ENCODE data around the gene PDE4D. TPM values are rescaled to one million over a fixed set of nuclear protein-coding genes. Genes with fewer than 3 reads are reported as not detected.

The PDE4D gene
- polyA plus RNA-seq, 4 donors = 17.5 to 31.9 (median 22.8) TPM

DNA sequence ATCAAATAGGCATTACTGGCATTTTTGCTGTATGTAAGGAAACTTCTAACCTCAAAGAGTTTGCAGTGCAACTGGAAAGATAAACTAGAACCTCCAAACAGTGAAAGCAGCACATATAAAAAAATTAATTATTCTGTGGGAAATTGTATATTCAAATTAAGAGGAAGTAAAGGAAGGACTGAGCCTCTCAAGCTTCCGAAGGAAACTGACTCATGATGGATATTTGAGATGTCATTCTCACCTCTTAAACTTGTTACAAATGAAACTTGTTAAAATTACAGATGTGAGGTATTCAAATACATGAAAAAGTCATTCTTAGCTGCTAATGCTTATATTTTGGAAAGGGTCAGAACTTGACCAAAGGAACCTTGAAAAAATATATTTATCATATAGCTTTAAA, 538.7 kb downstream of the PDE4D start:
- no peak for DNase-seq (ENCODE audit: low read depth in 4 of 4, low spot score in 3 of 4)

DNA sequence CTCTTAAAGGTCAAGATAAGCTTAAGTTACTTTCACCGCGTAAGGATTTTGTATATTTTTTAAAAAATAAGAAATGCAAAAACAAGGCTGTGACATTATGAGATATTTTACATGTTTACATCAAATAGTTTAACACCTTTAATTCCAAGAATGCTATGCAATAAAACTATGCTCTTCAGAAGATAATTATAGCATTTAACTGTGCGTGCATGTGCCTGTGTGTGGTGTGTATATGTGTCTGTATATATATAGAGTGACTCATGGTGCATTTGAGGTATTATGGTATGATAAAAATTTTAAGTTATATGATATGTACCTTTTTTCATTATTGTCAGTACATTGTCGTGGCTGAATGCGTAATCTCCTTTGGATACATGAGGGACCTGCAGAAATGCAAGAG, 539.3 kb downstream of the PDE4D start:
- no peak for DNase-seq (ENCODE audit: low read depth in 4 of 4, low spot score in 3 of 4)

DNA sequence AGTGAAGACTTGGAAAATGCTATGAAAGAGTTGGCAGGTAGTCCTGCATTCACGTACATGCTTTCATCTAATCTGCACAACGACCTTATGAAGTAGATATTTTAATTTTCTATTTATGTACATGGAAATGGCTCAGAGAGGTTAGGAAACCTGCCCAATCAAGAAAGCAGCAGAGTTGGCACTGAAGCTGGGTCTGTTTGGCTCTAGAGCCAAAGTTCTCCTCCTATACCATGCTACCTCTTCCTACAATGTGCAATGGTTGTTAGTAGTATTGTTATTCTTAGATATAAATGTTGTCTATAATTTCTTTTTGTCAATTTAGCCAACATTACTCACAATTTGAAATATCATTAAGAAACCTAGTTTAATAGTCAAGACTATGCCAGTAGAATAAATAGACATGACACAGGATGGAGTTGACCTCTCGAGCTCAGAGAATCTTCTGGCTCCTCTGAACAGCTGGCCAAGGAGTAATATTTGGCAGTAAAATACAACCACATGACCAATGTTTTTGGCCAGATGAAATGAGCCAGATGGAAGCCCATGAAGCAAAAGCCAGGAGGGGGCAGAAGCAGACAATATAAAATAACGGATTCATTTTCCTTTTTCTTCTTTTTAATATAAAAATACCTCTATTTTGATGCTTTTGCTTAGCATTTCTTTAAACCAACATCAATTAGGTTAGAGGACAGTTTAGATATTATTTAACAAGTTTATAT, 542.3 kb downstream of the PDE4D start:
- no peak for DNase-seq (ENCODE audit: low read depth in 4 of 4, low spot score in 3 of 4)

DNA sequence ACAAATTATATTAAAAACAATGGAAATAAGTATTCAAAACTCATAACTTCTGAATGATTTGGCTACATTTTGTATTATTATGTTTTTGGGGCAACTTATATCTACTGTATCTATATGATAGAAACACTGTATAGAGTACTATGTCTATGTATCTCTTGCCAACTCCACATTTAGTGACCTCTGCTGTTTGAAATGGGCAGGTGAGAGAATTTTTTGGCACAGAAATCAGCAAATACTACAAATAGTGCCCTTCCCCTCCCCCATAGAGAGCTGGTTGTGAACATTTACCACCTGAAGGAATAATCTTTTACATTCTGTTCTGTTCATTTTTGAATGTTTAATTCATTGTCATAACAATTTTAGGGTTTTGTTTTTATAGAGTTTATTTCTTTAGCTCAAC, 545.3 kb downstream of the PDE4D start:
- DNase-seq (ENCODE audit: low read depth in 4 of 4, low spot score in 3 of 4) = no peak

DNA sequence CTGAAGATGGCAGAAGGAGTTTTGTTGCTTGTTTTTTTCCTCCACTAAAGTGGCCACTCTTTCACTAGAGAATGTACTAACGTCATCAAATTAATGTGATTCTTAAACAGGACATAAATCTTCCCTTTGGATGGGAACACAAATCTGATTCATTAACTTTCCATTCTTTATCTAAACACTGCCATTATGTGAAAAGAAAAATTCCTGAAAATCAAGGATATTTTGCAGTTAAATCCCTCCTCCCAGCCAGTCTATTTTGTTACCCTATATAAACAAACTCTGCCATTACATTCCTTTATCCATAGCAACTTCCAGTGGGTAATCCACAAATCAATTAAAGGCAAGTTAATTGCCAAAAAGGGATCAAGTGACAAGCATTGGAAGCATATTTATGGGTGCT, 546.5 kb downstream of the PDE4D start:
- no peak for DNase-seq (ENCODE audit: low read depth in 4 of 4, low spot score in 3 of 4)

DNA sequence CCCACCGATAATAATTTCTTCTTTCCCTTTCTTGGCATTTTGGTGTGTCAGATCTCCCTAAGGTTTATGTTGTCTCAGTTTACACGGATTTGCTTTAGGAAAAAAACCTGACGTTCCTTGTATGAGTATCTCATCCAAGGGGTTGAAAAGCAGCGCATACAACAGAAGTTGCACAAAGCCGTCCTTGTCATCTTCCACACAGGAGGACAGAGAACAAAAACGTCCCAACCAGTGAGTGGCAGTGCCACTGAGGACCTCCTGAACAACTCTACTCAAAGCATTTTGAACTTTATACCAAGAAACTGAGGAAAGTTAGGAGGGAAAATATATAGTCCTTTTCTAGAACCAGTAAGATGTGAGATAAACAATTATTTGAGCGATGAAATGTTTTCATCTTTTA, 547.0 kb downstream of the PDE4D start:
- no peak for DNase-seq (ENCODE audit: low read depth in 4 of 4, low spot score in 3 of 4)

DNA sequence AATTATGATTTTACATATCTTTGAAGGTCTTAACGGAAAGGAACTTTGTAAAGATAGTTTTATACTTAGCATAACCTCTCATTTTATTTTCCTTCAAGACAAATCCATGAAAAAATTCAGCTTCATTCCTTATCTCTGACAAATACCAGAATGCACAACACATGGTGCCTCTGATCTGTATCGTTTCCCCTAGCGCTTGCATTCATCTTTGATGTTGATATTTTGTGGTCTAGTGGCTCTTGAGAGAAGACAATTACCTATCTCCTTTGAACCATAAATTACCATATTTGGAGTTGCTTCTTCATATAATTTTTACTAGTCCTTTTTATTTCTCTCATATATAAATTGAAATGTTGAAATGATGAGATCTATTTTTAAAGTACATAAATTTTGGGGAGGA, 551.3 kb downstream of the PDE4D start:
- no peak for DNase-seq (ENCODE audit: low read depth in 4 of 4, low spot score in 3 of 4)

DNA sequence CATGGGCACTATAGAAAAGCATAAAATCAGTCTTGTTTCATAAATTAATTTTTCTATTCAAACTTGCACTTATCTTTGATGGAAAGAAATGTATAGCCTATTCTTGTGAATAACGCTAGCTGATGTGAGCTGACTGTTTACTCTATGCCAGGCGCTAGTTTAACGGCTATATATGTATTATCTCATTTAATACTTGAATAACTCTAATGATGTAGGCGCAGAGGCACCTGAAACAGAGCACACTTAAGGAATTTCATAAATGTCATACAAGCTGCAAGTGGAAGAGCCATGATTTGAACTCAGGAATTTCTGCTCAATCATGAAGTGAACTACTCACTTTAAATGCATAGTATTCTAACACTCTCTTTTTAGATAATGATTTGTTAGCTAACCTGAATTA, 551.8 kb downstream of the PDE4D start:
- DNase-seq (ENCODE audit: low read depth in 4 of 4, low spot score in 3 of 4) = no peak

DNA sequence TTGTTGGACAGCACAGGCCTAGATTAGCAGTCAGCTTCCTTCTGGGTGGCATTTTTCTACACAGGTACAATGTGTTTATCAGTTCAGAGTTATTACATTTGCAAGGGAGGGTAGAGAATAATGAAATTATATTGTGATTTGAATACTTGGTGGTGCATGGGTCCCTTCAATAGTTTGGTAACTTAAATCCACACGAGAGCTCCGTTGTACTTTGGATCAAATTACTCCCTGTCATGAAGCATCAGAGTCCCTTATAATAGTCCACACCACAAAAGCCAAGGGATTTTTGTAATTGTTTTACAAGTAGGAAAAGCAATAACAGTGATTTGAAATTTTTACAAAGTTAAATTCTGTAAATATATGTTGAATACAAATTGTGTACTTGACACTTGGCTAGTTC, 552.4 kb downstream of the PDE4D start:
- no peak for DNase-seq (ENCODE audit: low read depth in 4 of 4, low spot score in 3 of 4)

DNA sequence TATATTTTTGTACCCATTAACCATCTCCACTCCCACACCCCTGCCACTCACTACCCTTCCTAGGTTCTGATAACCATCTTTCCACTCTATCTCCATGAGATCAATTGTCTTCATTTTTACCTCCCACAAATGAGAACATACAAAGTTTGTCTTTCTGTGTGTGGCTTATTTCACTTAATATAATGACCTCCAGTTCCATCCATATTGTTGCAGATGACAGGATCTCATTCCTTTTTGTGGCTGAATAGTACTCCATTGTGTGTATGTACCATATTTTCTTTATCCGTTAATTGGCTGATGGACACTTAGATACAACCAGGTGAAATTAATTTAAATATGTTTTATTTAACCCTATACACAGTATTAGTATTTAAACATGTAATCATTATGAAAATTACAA, 552.9 kb downstream of the PDE4D start:
- no peak for DNase-seq (ENCODE audit: low read depth in 4 of 4, low spot score in 3 of 4)

DNA sequence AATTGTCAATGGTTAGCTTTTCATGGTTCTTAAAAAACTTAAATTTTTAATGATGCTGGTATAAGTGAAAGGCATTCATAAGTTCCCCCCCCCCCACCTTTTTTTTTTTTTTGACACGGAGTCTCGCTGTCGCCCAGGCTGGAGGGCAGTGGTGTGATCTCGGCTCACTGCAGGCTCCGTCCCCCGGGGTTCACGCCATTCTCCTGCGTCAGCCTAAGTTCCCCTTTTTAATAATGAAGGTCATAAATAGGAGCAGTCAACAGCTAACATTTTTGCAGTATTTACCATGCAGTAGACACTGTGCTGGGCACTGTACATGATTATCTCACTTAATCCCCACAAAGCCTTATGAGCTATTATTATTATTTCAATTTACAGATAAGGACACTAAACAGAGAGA, 556.3 kb downstream of the PDE4D start:
- no peak for DNase-seq (ENCODE audit: low read depth in 4 of 4, low spot score in 3 of 4)

DNA sequence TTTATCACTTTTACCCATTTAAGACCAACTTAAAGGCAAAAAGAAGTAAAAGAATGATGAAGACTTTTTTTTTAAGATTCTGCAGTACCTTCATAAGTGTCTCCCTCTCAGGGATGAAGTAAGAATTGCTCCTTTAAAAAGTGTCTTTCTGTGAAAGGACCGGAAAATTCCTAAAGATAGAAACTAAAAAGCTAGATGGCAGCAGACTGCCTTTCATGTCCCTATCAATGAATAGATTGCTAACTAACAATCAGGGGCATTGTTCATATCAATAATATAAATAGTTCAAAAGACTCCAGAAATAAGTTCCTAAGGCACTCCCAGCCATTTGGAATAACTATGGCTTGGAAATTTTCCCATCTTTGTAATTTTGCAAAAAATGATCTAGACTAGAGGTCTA, 558.0 kb downstream of the PDE4D start:
- no peak for DNase-seq (ENCODE audit: low read depth in 4 of 4, low spot score in 3 of 4)

DNA sequence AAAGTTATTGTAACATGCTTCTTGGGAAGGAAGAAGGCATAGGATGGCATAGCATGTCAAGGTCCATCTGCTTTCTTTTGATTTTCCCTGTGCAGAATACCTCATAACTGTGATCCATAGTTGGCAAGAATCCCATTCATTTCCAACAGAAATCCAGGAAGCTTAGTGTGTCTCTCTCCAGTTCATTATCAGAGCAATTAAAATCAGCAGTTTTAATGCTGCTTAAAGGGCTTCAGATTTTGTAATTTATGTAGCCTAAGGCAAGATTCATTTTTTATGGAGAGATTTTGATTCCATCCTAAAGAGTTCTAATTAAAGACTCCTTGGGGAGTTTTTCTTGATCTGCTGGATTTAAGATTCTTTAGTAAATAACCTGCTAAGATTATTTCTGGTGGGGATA, 560.1 kb downstream of the PDE4D start:
- DNase-seq (ENCODE audit: low read depth in 4 of 4, low spot score in 3 of 4) = no peak

DNA sequence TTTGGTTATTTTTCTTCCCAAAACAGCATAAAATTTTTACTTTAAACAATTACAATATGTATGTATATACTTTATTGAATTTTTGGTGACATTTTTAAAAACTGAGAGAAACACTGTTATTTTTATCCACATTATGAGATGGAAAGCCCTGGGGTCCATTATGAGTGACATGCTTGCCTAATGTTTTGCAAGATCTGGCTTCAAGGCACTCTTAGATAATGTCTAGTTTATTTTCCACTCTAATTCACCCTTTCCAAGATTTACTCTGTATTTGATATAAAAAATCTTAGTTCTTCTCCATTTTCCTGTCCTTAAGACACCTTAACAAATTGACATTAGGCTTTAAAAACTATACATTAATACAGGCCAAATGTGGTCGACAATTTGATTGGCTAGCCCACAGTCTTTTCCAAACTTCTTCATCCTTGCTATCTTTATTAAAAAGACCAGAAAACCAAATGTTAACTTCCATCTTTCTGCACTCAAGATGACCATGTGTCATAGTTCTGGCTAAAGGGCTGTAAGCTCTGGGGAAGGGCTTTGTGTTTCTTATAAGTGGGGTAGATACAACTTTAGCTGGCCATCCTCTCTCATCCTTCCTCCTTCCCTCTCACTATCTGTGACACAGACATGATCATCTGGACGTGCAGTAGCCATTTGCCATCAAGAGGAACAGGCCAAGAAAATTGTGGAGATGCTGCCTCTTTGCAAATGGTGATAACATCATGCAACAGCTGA, 561.1 kb downstream of the PDE4D start:
- no peak for DNase-seq (ENCODE audit: low read depth in 4 of 4, low spot score in 3 of 4)

DNA sequence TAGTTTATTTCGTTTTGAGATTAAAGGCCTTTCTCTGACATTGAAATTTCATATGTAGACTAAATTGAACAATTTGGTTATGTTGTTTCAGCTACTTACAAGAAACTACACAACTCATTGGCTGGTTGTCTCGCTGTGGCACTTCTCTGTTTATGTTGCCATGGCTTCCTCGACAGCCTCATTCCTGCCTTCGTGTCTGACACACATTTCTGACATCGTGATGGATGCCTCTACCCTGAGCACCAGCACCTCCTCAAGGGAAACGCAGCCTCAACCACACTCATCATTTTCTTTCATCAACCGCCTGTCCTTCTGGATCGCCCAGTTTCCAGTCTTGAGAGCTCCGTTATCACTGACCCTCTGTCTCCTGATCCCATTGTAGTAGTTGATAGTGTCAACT, 562.8 kb downstream of the PDE4D start:
- DNase-seq (ENCODE audit: low read depth in 4 of 4, low spot score in 3 of 4) = no peak

DNA sequence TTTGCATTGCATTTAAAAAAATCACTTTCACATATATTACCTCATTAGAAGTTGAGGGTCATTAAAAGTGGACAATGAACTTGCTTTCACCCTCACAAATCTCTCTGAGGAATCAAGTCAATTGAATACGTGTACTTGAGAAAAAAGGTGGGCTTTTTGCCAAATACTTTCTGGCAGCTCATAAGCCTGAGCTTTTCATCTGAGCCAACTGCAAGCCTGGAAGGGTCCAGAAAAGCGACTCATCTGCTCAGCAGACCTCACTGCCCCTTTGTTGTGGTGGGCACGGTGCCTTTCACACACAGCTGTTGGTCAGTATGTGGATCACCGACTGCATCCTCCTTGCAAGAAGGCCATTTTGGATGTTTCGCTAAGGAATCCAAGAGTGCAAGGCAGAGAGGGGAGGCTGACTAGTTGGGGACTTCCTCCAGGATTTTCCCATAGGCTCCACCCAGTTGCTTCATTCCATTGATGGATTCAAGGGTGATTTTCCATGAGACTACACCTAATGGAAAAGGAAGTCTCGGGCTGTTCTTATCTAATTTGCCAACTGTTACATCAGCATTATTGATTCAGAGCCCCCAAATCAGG, 564.7 kb downstream of the PDE4D start:
- no peak for DNase-seq (ENCODE audit: low read depth in 4 of 4, low spot score in 3 of 4)

DNA sequence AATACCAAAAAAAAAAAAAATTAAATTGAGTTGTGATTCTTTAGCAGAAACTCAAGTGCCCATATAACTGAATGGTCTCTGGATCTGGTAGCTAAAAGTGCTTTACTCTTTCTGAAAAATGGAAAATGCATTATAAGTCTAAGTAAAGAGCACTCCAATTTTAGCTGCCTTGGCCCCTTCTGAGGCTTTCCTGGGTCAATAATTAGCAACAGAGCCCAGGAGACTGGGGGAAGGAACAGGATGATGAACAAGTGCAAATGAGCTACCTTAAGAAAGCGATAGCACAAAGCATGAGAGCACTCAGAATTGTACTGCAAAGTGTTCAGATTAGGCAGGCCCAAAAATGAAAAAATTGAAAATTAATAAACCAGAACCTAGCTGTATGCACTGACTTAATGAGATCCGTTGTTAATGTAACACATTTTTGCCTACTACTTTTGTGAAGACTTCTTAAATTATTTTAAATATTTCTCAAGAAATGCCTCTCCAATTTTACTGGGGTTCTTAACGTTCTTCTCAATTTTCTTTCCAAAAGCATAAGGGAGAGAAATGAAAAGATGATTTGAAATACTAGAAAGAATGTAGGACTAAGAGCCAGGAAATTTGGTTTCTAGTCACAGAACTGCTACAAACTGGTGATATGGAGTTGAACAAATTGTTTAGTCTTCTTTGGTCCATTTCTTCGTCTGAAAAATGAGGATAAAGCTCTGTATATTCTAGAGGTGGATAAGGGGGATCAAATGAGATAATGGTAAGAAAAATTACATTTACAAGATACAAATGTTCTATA, 566.1 kb downstream of the PDE4D start:
- no peak for DNase-seq (ENCODE audit: low read depth in 4 of 4, low spot score in 3 of 4)

DNA sequence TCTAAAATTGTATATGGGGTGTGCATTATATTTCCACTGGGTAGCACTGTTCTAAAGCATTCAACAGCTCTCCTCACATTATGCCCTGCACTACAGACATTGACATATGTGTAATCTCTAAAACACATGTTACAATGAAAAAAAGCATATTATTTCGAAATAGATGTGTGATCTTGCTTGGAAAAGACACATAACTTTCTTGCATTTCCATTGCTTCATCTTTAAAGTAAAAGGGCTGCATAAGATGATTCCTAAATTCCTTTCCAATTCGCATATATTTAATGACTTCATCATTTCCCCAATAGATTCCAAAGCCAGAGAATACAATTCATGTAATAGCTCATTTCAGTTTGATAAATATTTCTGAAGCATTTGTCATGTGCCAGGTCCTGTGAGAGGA, 566.9 kb downstream of the PDE4D start:
- DNase-seq (ENCODE audit: low read depth in 4 of 4, low spot score in 3 of 4) = no peak

DNA sequence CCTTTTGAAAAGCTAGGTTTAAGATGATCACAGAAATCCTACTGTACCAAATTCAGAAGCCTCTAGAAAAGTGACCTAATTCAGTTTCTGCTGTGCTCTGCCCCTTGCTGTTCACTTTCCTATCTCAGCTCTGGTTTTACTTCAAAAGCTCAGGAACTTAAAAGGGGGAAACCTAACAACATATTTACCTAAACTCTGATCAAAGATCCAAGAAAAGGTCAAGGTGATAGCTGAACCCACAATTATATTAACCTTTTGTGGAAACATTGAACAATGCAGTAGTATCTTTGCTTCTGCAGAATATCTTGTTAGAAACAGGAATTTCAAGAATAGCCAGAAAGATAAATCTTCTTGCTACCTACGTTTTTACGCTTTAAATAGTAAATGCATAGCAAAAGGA, 568.5 kb downstream of the PDE4D start:
- DNase-seq (ENCODE audit: low read depth in 4 of 4, low spot score in 3 of 4) = no peak

DNA sequence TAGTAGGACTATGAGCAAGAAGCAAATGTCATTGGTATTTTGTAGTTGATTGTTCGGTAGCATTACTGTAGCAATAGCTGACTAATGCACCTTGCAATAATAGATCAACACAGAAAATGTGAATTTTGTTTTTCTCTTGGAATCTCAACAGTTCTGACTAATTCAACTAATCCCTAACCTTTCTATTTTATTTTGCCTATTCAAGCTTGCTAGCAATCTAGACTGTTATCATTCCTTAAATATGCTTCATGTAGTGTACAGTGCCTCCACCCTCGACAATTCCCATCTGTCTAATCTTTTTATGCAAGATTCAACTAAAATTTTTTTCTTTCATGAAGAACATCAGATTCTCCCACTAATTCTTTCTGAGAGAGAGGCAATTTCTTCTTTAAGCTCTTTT, 570.6 kb downstream of the PDE4D start:
- DNase-seq (ENCODE audit: low read depth in 4 of 4, low spot score in 3 of 4) = no peak

DNA sequence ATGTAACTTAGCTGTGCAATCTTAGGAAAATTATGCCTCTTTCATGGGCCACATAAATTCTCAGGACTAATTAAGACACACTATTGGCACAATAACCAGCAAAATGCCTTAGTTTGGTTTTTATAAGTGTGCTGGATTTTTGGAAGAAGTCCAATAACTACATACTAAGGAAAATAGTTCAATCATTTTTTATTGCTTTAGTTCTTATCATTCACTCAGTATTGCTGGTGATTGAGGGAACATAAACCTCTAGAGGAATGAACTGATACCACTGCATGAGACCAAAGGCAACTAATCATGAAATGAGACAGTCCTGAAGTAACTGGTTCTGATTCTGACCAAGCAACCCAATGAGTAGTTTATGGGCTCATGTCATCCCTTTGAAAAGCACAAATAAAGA, 571.5 kb downstream of the PDE4D start:
- no peak for DNase-seq (ENCODE audit: low read depth in 4 of 4, low spot score in 3 of 4)

Data from left renal pelvis (tissue), 4 donors.